Parathyroid adenoma (tissue), 2 donors: ENCODE data around the gene MEPE.

Experiments used
- H2AFZ ChIP-seq: fragments of 300-600 bp; sonication (generic); one replicate; pipeline ENCODE4 v1.7.0; 2017; ENCODE audit warnings: antibody characterized with exemption, mild to moderate bottlenecking
- H3K27ac ChIP-seq: fragments of 300-600 bp; sonication (generic); one replicate; pipeline ENCODE4 v1.7.0; 2017
- H3K27me3 ChIP-seq: fragments of 300-600 bp; sonication (generic); one replicate; pipeline ENCODE4 v1.7.0; 2017; ENCODE audit warnings: low read length; ENCODE audit not compliant: control insufficient read depth, insufficient read depth
- H3K36me3 ChIP-seq: fragments of 300-600 bp; sonication (generic); one replicate; pipeline ENCODE4 v1.7.0; 2017; ENCODE audit warnings: low read length; ENCODE audit not compliant: control insufficient read depth, insufficient read depth
- H3K4me1 ChIP-seq: fragments of 300-600 bp; sonication (generic); one replicate; pipeline ENCODE4 v1.7.0; 2017; ENCODE audit warnings: control low read depth
- H3K4me2 ChIP-seq: fragments of 300-600 bp; sonication (generic); one replicate; pipeline ENCODE4 v1.7.0; 2017; ENCODE audit warnings: low read length
- H3K4me3 ChIP-seq: fragments of 300-600 bp; sonication (generic); one replicate; pipeline ENCODE4 v1.7.0; 2017; ENCODE audit warnings: low read depth, low read length
- H3K79me2 ChIP-seq: fragments of 300-600 bp; sonication (generic); one replicate; pipeline ENCODE4 v1.7.0; 2017; ENCODE audit warnings: control low read depth
- H3K9ac ChIP-seq: fragments of 300-600 bp; sonication (generic); one replicate; pipeline ENCODE4 v1.7.0; 2017; ENCODE audit warnings: mild to moderate bottlenecking
- H3K9me3 ChIP-seq: fragments of 300-600 bp; sonication (generic); one replicate; pipeline ENCODE4 v1.7.0; 2017; ENCODE audit warnings: low read length; ENCODE audit not compliant: control insufficient read depth
- CTCF ChIP-seq: fragments of 300-600 bp; sonication (generic); IDR thresholded peaks from one replicate; pipeline ENCODE4 v1.7.0; 2017; ENCODE audit warnings: antibody characterized with exemption, mild to moderate bottlenecking
- donor health status: primary hyperparathyroidism.

MEPE gene

GRCh38 chr4:87862236-87862635, 29.5 kb downstream of the MEPE start:
- H3K9ac ChIP-seq, result no peak overlapping the region
- no peak overlapping the region for H3K27ac ChIP-seq
- H3K27me3 ChIP-seq, result no peaks in the 10 kb centered on the region
- H3K36me3 ChIP-seq, result no peaks in the 10 kb centered on the region
- no peak for TF ChIP-seq CTCF
- no peaks in the 10 kb centered on the region for H3K79me2 ChIP-seq
- no peak overlapping the region for H3K4me3 ChIP-seq
- H2AFZ ChIP-seq, result no peak overlapping the region
- H3K4me1 ChIP-seq, result no peaks in the 10 kb centered on the region
- H3K9me3 ChIP-seq, result no peaks in the 10 kb centered on the region
- H3K4me2 ChIP-seq, result no peak overlapping the region

DNA sequence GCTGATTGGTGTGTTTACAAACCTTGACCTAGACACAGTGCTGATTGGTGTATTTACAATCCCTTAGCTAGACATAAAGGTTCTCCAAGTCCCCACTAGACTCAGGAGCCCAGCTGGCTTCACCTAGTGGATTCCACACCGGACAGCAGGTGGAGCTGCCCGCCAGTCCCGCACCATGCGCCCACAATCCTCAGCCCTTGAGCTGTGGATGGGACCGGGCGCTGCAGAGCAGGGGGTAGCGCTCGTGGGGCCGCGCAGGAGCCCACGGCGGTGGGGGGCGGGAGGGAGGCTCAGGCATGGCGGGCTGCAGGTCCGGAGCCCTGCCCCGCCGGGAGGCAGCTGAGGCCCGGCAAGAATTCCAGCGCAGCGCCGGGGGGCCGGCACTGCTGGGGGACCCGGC, 30.7 kb downstream of the MEPE start:
- no peak overlapping the region for H3K4me3 ChIP-seq
- no peak for TF ChIP-seq CTCF
- no peaks in the 10 kb centered on the region for H3K9me3 ChIP-seq
- no peak overlapping the region for H3K9ac ChIP-seq
- H3K27me3 ChIP-seq, result no peaks in the 10 kb centered on the region
- no peaks in the 10 kb centered on the region for H3K79me2 ChIP-seq
- H3K4me1 ChIP-seq, result no peaks in the 10 kb centered on the region
- no peak overlapping the region for H3K27ac ChIP-seq
- H3K4me2 ChIP-seq, result no peak overlapping the region
- H2AFZ ChIP-seq, result no peak overlapping the region
- H3K36me3 ChIP-seq, result no peaks in the 10 kb centered on the region

DNA sequence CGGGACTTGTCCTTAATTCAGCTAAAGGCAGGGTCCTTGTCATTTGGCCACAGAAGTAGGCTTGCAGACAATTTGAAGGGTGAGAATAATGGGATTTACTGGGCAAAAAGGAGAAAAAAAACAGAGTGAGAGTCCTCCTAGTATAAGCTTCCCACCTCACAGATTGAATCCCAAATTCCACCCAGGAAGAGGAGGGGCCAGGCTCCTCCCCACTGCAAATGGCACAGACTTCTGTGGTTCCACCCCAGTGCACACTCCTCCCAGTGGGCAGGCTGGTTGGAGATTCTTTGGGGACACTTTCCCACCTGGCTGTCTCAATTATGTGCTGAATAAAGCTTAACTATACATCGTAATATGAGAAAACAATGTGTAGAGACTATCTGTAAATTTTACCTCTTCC, 31.6 kb downstream of the MEPE start:
- no peaks in the 10 kb centered on the region for H3K79me2 ChIP-seq
- no peaks in the 10 kb centered on the region for H3K36me3 ChIP-seq
- H3K27me3 ChIP-seq, result no peaks in the 10 kb centered on the region
- no peak overlapping the region for H3K27ac ChIP-seq
- TF ChIP-seq CTCF, result no peak
- H3K9ac ChIP-seq, result no peak overlapping the region
- no peaks in the 10 kb centered on the region for H3K9me3 ChIP-seq
- H3K4me3 ChIP-seq, result no peak overlapping the region
- no peak overlapping the region for H2AFZ ChIP-seq
- no peak overlapping the region for H3K4me2 ChIP-seq
- no peaks in the 10 kb centered on the region for H3K4me1 ChIP-seq

- Histone ChIP-seq H3K9ac (no peak overlapping the region), H3K9me3 (no peaks in the 10 kb centered on the region), H3K79me2 (no peaks in the 10 kb centered on the region), H2AFZ (no peak overlapping the region), H3K4me3 (no peak overlapping the region), H3K4me1 (no peaks in the 10 kb centered on the region), H3K36me3 (no peaks in the 10 kb centered on the region), H3K27ac (no peak overlapping the region), H3K4me2 (no peak overlapping the region), H3K27me3 (no peaks in the 10 kb centered on the region)
- TF ChIP-seq CTCF, result no peak
Observed at GRCh38 chr4:87865288-87865687, 32.5 kb downstream of the MEPE start.

- no peak for TF ChIP-seq CTCF
- H3K9ac ChIP-seq, result no peak overlapping the region
- no peak overlapping the region for H3K27ac ChIP-seq
- H3K4me3 ChIP-seq, result no peak overlapping the region
- H3K79me2 ChIP-seq, result no peaks in the 10 kb centered on the region
- no peak overlapping the region for H3K4me2 ChIP-seq
- H3K36me3 ChIP-seq, result no peaks in the 10 kb centered on the region
- no peaks in the 10 kb centered on the region for H3K27me3 ChIP-seq
- H2AFZ ChIP-seq, result no peak overlapping the region
- H3K4me1 ChIP-seq, result no peaks in the 10 kb centered on the region
- H3K9me3 ChIP-seq, result no peaks in the 10 kb centered on the region
Observed at GRCh38 chr4:87865960-87866598, 33.3 kb downstream of the MEPE start.
